Tibial nerve (tissue), 3 donors: ENCODE results near the gene CLIC5.

ENCODE experiments used
- POLR2A ChIP-seq, 2 donors: fragments of 450-650 bp; IDR thresholded peaks; one replicate each; pipeline ENCODE4 v1.6.1; 2017; ENCODE audit warnings: antibody characterized with exemption in 2 of 2, mild to moderate bottlenecking in 2 of 2, moderate library complexity in 2 of 2
- TF ChIP-seq, protein P1 (sequence below), 5 experiments: fragments of 200-600 bp in 3 of 5; fragments of 450-650 bp in 2 of 5; sonication (generic) in 3 of 5; IDR thresholded peaks; one replicate each; pipeline ENCODE4 v1.5.1; 2016 to 2019; ENCODE audit warnings: antibody characterized with exemption in 5 of 5, mild to moderate bottlenecking in 3 of 5, moderate library complexity in 2 of 5

GRCh38 chr6:45838451-45838850, 177.2 kb downstream of the CLIC5 start:
- TF ChIP-seq, protein P1, sequence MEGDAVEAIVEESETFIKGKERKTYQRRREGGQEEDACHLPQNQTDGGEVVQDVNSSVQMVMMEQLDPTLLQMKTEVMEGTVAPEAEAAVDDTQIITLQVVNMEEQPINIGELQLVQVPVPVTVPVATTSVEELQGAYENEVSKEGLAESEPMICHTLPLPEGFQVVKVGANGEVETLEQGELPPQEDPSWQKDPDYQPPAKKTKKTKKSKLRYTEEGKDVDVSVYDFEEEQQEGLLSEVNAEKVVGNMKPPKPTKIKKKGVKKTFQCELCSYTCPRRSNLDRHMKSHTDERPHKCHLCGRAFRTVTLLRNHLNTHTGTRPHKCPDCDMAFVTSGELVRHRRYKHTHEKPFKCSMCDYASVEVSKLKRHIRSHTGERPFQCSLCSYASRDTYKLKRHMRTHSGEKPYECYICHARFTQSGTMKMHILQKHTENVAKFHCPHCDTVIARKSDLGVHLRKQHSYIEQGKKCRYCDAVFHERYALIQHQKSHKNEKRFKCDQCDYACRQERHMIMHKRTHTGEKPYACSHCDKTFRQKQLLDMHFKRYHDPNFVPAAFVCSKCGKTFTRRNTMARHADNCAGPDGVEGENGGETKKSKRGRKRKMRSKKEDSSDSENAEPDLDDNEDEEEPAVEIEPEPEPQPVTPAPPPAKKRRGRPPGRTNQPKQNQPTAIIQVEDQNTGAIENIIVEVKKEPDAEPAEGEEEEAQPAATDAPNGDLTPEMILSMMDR (IDR thresholded peaks at IDR 0.05), result no peak
- no peak for TF ChIP-seq POLR2A (IDR thresholded peaks at IDR 0.05)
